HEK293T (cell line): Measurements from ENCODE around the gene VEZF1.

Experiments
- ARNT ChIP-seq: fragments of 450-650 bp; IDR thresholded peaks from 2 replicates; pipeline ENCODE4 v1.6.1; 2017; ENCODE audit warnings: mild to moderate bottlenecking
- BHLHE40 ChIP-seq: fragments of 450-650 bp; IDR thresholded peaks from 2 replicates; pipeline ENCODE4 v1.6.1; 2016; ENCODE audit warnings: mild to moderate bottlenecking, moderate library complexity, borderline replicate concordance
- CTBP1 ChIP-seq: fragments of 450-650 bp; IDR thresholded peaks from 2 replicates; pipeline ENCODE4 v1.6.1; 2016; ENCODE audit warnings: borderline replicate concordance
- ELF4 ChIP-seq: fragments of 450-650 bp; IDR thresholded peaks from 2 replicates; pipeline ENCODE4 v1.6.1; 2017; ENCODE audit warnings: antibody characterized with exemption
- FOXA1 ChIP-seq: fragments of 450-650 bp; IDR thresholded peaks from 2 replicates; pipeline ENCODE4 v1.6.1; 2016; ENCODE audit warnings: mild to moderate bottlenecking
- FOXM1 ChIP-seq: fragments of 450-650 bp; IDR thresholded peaks from 2 replicates; pipeline ENCODE4 v1.6.1; 2017; ENCODE audit warnings: mild to moderate bottlenecking, borderline replicate concordance
- PKNOX1 ChIP-seq: fragments of 450-650 bp; IDR thresholded peaks from 2 replicates; pipeline ENCODE4 v1.6.1; 2016
- SP1 ChIP-seq: fragments of 450-650 bp; IDR thresholded peaks from 2 replicates; pipeline ENCODE4 v1.6.1; 2017
- SUZ12 ChIP-seq: fragments of 450-650 bp; IDR thresholded peaks from 2 replicates; pipeline ENCODE4 v1.6.1; 2016; ENCODE audit warnings: mild to moderate bottlenecking

GRCh38 chr17:57975044-57975443 lies 13.0 kb downstream of the VEZF1 start:
- TF ChIP-seq CTBP1: no peak
- TF ChIP-seq BHLHE40: no peak
- no peak for TF ChIP-seq ELF4
- no peak for TF ChIP-seq SP1
- TF ChIP-seq FOXA1: no peak
- TF ChIP-seq SUZ12: no peak
- no peak for TF ChIP-seq PKNOX1
- no peak for TF ChIP-seq FOXM1
- TF ChIP-seq ARNT: no peak
